SIG-M5 (cell line): ENCODE results near the gene ARID3C.

ENCODE experiments used
- DNase-seq: peaks from one replicate; lab custom pipeline; 2025; lab: John Stamatoyannopoulos, UW

ARID3C gene

DNA sequence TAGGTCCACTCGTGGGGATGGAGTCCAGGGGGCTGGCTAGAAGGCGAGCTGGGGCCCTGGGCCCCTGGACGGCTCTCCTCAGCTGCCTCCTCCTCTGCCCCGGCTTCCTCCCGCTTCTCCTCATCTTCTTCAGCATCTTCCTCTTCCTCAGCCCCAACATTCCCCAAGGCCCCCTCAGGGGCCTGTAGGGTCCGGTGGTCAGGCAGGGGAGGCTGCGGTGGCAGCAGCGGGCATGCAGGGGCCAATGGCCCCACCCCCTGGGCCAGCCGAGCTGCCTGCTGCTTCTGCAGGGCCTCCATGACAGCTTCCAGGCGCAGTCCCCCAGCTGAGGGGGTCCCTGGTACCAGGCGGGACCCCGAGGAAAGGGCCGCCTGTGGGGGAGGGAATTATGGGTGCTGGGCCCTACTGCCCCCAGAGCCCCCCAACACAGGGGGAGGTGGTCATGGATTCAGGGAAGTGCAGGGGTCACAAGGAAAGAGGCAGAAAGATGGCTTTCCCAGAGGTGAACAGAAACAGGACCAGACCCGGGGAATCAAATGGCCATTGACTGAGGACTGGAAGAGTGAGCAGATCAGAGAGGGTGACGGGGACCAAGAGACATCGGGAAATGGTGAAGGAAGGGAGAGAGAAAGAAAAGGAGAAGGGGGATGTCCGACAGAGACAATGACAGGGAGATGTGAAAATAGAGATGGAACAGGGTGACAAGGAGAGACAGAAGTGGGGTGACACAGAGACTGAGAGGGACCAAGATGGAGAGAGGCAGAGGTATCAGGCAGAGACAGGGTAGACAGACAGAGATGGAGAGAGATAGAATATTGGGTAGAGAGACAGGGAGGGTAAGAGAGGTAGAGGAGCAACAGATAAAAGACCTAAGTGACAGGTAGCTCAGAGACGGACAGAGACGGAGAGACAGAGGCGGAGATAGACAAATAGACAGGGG is 880 bp downstream of the ARID3C start:
- DNase-seq = no peak

DNA sequence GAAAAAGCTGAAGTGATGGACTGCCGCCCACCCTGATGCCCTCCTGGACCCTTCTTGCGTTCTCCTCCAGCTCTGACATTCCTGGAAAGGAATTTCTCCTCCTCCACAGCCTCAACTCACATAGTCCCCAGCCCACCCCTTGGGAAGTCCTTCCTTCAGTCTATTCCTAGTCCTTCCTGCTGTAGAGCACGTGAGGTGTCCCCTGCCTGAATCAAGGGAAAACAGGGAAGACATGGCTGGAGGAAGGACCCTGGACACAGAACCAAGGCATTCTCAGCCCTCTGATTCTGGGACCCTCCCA is 3.7 kb downstream of the ARID3C start:
- no peak for DNase-seq

GRCh38 chr9:34624475-34625185 is 4.2 kb downstream of the ARID3C start:
- no peak for DNase-seq

DNA sequence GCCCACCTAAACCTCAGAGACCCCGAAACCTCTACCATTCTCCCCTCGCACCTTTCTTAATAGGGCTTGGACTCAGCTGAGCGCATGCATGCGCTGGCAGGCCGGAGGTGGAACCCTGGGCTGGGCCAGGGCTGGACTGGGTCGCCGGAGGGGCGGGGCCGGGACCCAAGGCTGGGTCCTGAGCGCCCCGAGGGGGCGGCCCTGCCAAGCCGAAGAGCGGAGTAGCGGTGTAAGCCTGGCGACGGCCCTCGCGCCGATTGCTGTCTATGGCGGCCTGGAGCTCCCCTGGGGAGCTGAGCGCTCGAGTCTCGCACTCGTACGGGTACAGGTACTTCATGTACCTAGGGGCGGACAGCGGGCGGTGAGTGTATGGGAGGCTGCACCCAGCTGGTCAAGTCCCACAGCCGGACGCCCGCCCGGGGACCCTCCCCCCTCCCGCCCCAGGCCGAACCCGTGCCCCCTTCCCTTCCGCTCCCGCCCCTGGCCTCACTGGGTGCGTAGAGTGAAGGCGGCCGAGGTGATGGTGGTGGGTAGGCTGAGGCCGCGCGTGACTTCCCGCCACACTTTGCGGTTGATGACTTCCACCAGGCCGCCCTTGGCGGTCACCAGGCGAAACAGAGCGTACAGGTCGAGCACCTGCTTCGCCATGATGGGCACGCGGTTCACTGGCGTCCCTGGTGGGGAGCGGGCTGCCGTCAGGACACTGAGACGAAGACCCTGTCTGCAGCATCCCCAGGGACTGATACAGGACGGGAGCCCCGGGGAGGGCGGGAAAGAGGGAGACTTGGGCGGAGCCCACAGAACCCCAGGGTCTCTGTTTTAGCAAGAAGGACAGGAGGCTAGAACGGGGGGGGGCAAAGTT is 5.3 kb downstream of the ARID3C start:
- DNase-seq = no peak

- peak; percentile 54 for DNase-seq
Observed at GRCh38 chr9:34620061-34620994, 8.5 kb downstream of the ARID3C start, which contains the start of gene DCTN3. Gene DCTN3, minus strand, starts transcription at chr9:34620495. Its CDS starts 31 bp downstream, at chr9:34620464.

GRCh38 chr9:34615132-34615531 is 13.7 kb downstream of the ARID3C start:
- DNase-seq = no peak

DNA sequence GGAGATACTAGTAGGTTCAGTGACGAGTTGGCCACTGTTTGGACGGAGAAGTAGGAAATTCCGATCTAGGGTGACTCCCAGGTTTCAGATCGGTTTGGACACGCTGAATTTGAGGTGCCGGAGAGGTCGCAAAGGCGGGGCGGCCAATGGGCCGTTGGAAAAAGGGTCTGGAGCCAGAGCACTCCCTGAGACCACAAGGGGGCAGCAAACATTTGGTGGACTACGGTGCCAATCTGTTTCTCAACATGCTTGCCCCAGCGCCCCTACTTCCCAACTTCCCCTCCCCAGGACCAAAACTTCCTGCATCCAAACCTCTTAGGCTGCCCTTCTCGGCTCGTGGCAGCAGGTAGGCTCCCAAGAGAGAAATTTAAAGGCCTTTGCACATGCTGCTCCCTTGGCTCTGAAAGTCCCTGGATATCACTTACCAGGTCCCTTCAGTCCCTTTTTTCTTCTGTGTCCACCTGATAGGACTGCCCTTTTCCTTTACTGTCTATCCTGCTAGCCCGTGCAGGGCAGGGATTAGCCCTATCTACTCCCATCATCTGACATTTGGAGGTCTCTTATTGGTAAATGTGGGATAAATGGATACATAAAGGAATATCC is 16.0 kb downstream of the ARID3C start:
- no peak for DNase-seq

DNA sequence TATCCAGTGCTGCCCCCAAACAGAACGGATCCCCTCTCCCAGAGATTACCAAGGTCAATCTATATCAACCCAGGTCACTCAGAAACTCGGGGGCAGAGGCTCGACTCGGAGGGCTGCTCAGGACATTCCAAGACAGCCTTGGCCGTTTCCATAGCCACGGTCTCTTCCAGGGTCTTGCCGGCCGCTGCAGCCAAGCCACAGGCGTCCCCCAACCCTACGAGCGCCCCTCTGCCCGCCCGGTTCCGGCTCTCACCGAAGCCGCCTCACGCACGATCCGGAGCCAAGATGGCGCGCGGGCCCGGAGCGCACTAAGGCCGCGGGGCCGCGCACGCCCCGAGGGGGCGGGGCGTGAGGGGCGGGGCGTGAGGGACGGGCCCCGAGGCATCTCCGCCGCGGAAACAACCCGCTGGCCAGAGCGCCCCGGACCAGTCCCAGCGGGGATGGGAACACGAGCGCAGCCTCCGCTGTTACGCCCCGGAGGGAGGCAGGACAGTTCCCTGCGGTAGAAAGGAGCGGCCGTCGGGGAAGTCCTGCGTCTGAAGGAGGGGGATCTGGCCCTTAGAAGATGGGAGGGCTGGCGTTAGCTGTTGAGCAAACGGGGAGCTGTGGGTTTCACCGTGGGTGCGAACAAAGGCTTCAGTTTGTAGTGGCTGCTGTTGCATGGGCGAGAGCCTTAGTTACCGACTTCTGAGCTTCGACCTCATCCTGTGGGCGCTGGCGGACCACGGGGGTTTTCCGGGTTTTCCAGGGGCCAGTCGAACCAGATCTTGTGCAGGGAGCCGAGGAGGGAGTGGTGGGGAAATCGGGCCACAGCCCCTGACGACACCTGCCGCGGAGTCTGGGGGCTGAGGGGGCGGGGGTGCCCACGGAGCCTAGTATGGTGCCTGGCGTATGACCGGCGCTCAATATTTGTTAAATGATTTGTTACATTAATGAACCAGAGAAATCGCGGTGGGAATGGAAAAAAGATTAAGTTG is 16.8 kb downstream of the ARID3C start, which contains the start of gene RPP25L:
TSS of gene RPP25L (minus strand) at position 287 of the 977 bp plus-strand sequence. CDS start 801 bp downstream, outside the sequence.
- DNase-seq = no peak

- DNase-seq = no peak
Observed at GRCh38 chr9:34611251-34611810, 17.5 kb downstream of the ARID3C start.

- no peak for DNase-seq
Observed at GRCh38 chr9:34610434-34611206, 18.2 kb downstream of the ARID3C start.

GRCh38 chr9:34607331-34607730 is 21.5 kb downstream of the ARID3C start:
- DNase-seq = no peak

GRCh38 chr9:34606905-34607304 is 22.0 kb downstream of the ARID3C start:
- DNase-seq = no peak

DNA sequence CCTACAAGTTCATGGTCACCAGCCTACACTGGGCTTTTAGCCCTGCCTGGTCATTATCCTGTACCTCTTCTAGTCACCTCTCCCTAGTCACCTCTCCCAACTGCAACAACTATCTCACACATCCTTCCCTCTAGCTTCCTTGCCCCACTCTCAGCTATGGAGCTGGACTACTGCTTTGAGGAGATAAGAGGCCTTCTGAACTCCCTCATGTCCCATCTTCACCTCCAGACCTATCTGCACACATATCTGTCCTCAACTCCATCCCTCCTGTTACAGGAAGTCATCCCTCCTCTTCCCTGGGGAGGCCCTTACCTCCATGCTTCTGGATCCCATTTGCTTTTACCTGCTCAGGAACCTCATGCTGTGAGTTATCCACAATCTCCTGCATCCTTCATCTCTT is 22.7 kb downstream of the ARID3C start:
- DNase-seq = no peak

GRCh38 chr9:34603610-34604231 is 25.1 kb downstream of the ARID3C start:
- no peak for DNase-seq

- DNase-seq = no peak
Observed at GRCh38 chr9:34601937-34602573, 26.8 kb downstream of the ARID3C start.

DNA sequence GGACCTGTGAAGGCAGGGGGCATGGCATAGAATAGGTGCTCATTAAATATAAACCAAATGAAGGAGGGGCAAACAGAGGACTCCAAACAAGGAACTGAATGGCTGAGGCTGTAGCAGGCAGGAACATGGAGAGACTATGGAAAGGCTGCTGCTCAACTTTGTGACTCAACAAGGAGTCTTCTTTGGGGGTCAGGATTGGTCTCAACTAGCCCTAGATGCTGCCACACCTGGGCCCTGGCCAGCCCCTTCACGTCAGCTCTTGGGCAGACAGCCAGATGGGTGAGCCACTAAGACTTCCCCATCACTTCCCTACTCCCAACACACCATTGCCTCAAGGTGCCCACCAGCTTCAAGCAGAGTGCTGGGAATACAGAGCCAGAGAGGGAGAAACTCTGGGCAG is 28.0 kb downstream of the ARID3C start:
- DNase-seq = no peak

GRCh38 chr9:34599546-34599945 is 29.3 kb downstream of the ARID3C start:
- DNase-seq = no peak
